NCI-H2196 treated with DMSO at 0.1 percent for 48 hours (cell line): ENCODE measurements around the gene CD70.
"Not testable (repeated sequence)": the region's sequence is repeated elsewhere in the genome, so short reads cannot be mapped to it uniquely, and the experiment has no call there.

ENCODE experiments used
- DNase-seq: peaks from one replicate; lab custom pipeline; 2025; ENCODE audit not compliant: unreplicated experiment; lab: John Stamatoyannopoulos, UW

CD70 gene

GRCh38 chr19:6590827-6591319, at the start of gene CD70:
TSS of gene CD70 (minus strand) at chr19:6591150. CDS start at chr19:6591002, 148 bp downstream.
- DNase-seq: no peak

- DNase-seq: not testable (repeated sequence)
Observed at GRCh38 chr19:6640333-6640732, 49.4 kb upstream of the CD70 start.

GRCh38 chr19:6639439-6639838, 48.5 kb upstream of the CD70 start:
- DNase-seq: no peak

GRCh38 chr19:6633456-6633813, 42.5 kb upstream of the CD70 start:
- DNase-seq: not testable (repeated sequence)

- DNase-seq: peak; percentile 16
Observed at GRCh38 chr19:6632747-6633455, 42.0 kb upstream of the CD70 start.

GRCh38 chr19:6632002-6632621, 41.2 kb upstream of the CD70 start:
- DNase-seq: peak; percentile 45

GRCh38 chr19:6626764-6627163, 35.8 kb upstream of the CD70 start:
- no peak for DNase-seq

- DNase-seq: no peak
Observed at GRCh38 chr19:6617374-6617773, 26.4 kb upstream of the CD70 start.

- DNase-seq: no peak
Observed at GRCh38 chr19:6616011-6616410, 25.1 kb upstream of the CD70 start.

GRCh38 chr19:6613711-6614110, 22.8 kb upstream of the CD70 start:
- no peak for DNase-seq

- no peak for DNase-seq
Observed at GRCh38 chr19:6610934-6611852, 20.2 kb upstream of the CD70 start.

GRCh38 chr19:6608940-6609339, 18.0 kb upstream of the CD70 start:
- no peak for DNase-seq

- not testable (repeated sequence) for DNase-seq
Observed at GRCh38 chr19:6608146-6608545, 17.2 kb upstream of the CD70 start.

GRCh38 chr19:6606276-6607070, 15.5 kb upstream of the CD70 start:
- not testable (repeated sequence) for DNase-seq

- no peak for DNase-seq
Observed at GRCh38 chr19:6604906-6605305, 14.0 kb upstream of the CD70 start.

- no peak for DNase-seq
Observed at GRCh38 chr19:6602729-6603114, 11.8 kb upstream of the CD70 start.

- DNase-seq: not testable (repeated sequence)
Observed at GRCh38 chr19:6601537-6602052, 10.6 kb upstream of the CD70 start.

- not testable (repeated sequence) for DNase-seq
Observed at GRCh38 chr19:6600951-6601536, 10.1 kb upstream of the CD70 start.

GRCh38 chr19:6599866-6600454, 9.0 kb upstream of the CD70 start:
- DNase-seq: no peak
